Stimulated activated CD8-positive, alpha-beta memory T cell treated with anti-CD3 and anti-CD28 coated beads, Interleukin-7, amount 100 ng/mL, for 24 hours (primary cell): ENCODE measurements around the gene ARF3.

Experiments
- DNase-seq: peaks from one replicate; pipeline ENCODE4 v3.0.0-alpha.2; 2020; ENCODE audit warnings: low read depth

The ARF3 gene

DNA sequence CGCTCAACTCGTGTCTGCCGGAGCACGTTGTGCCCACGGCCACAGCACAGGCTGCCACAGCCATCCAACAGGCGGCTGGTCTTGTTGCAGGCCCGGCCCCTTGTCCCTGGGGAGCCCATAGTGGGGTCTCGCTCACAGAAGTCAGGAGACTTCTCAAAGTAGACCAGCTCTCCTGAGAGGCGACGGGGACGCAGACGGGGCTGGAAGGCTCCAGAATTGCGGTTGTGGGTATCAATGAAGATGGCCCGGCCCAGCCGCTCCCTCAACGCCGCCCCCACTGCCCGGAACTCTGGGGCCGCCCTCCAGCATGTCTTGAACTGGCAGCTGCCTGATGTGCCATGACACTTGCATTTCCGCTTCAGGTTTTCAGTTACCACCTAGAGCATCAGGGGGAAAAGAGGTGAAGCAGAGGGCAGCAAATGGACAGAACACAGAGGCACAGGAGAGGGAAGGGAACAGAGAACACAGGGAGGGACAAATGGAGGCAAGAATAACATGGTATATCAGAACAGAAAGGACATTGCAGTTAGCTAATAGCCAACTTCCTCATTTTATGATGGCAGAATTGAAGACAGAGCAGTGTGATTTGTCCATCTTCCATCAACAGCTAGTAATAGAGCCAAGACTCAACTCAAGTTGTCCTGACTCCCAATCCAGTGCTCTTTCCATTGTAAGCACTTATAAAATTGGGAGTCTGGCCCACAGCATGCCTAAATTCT, 9.0 kb upstream of the ARF3 start:
- DNase-seq: no peak

DNA sequence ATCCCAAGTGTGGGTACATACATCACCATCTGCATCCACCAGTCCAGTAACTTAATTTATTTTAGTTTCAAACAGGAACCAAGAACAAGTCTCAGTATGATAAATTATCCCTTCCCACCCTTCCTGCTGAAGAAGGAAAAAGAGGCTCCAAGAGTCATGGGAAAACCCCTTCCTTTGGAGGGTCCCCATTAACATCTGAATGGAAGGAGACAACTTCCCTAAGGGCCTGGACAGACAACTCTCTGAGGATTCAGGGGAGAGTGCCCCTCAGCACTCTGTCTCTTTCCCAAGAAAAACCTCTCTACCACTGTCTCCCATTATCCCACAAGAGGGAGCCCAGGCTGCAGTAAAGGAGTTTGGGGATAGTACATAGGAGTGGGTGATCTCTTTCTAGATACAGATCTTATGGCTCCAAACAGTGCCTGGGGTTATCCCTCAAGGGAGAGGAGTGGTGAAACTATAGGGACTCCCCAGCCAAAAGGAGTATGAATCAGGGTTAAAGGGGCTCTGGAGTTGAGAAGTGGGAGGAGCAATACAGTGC, 8.1 kb upstream of the ARF3 start:
- no peak for DNase-seq

DNA sequence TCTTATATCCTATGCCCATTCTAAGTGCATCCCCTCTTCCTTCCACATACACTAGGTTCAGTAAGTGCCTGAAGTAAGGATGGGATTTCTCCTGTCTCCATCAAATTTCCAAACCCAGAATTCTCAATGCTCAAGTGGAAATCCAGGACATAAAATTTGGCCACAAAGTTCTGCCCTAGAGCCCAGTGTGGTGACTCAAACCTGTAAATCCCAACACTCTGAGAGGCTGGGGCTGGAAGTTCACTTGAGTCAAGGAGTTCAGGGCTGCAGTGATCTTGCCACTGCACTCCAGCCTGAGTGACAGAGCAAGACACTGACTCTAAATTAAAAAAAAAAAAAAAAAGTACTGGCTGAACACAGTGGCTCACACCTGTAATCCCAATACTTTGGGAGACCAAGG, 4.5 kb upstream of the ARF3 start:
- no peak for DNase-seq

DNA sequence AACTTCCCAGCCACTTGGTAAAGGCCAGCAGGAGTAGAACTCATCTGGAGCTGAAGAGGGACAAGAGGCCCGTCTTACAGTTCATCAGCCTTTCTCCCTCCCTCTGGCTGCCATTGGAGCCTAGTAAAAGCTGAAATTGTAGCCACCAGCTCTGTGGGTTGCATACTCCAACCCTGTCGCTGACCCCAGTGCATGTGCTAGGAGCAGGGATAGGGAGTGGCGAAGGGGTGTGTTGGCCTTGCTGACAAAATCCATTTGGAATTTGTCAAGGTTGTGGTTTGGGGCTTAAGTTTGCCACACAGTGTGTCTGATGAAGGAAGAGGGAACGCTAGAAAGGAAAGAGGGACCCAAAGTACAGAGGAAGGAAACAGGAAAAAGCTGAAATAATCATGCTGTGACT, 4.0 kb upstream of the ARF3 start:
- no peak for DNase-seq

DNA sequence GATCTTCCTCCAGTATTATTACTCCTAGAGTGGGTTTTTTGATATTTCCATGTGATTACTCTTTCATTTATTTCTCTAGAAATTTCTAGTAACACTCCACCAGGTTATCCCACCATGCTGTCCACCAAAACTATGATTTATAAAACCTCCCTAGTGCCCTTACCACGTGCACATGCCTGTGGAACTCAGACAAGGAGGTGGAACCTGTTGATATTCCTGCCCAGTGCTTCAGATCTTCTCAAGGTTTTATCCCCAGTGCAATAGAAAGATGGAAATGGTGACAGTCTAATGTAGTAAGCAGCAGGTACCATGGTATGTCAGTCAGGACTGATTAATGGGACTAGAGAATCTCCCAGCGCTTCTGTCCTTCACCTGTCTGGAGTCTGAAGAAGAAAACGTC, 3.5 kb upstream of the ARF3 start:
- no peak for DNase-seq

DNA sequence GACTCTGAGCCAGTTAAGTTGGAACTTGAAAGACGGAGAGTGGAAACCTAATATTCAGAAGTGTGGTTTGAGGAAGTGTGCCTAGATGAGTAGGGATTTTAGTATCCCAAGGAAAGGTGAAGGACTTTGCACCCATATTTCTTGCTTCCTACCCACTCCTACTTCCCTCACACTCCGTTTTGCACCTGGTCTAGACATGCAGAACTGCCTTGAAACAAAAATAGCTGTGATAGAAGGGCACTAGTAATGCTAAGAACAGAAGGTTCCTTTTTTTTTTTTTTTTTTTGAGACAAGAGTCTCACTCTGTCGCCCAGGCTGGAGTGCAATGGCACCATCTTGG, 732 bp upstream of the ARF3 start:
- DNase-seq: no peak

DNA sequence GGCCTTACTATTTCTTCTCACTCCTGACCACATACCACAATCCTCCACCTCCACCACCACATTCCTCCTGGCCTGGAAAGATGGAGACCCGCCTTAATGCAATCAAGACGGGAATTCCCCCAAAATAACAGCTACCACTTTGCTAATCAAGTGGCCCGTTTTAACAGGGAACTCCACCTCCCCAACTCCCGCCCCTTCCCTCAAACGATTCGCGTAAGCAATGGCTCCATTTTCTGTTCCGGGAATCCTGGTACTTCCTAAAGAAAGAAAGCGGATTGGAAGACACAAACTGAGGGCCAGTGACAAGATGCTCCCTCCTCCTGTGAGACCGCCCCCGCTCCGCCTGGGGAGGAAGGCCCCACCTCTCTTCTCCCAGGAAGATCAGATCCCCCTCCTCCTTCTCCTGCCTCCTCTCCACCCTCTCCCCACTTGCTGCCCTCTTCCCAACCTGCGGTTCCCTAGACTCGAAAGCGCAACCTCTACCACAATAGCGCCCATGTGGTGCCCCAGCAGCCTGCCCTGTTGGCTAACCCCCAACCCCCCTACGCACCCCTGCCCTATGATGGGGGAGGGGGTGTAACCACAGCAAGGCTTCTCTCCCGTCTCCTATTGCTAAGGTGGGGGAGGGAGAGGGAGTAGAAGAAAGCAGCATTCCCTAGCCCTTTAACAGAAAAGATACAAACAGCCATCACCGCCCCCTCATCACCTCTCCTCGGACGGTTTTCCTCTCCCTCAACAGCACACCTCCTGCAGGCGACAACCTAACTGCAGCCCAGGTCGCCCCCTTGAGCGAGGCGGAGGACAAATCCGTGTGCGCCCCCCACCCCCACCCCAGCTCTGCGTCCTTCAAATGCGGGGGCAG, 777 bp downstream of the ARF3 start:
- no peak for DNase-seq

DNA sequence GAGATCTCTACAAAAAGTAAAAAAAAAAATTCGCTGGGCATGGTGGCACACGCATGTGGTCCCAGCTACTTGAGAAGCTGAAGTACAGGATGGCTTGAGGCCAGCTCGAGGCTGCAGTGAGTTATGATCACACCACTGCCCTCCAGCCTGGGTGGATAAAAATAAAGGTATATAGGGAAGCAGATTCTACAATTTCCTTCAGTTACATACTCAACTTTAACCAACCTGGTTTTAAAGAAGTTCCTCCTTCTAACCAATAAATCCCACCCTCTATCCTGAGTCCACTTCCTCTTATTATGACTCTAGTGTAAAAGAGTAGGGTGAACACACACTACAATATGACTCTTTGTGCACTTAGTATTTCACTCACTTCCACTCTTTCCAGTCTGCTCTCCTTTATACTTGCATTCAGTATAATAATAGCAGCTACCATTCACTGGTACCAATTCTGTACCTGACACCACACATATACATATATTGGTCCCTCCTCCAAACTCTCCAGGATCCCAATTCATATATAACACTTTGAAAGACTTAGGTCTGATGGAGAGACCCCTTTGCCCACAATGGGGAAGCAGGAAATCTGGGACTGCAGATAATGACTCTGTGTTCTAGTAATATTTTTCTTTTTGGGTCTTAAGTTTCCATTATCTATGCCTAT, 2.3 kb downstream of the ARF3 start:
- no peak for DNase-seq

DNA sequence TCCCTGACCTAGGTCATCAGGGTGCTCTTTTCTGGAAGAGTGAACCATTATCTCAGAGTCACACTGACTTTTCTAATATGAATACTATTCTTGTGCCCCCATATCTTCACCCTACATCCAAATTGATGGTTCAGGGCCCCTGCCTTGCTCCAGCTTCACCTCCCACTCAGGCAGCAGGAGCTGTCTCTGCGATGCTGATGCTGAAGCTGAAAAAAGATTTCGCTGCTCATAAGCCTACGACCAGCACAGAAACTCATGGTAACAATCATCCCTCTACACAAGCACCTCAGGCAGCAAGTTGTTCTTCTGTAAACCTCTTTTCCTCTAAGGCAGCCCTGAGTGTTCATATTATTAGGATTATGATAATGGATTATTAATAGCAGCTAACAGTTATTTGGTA, 3.2 kb downstream of the ARF3 start:
- no peak for DNase-seq

DNA sequence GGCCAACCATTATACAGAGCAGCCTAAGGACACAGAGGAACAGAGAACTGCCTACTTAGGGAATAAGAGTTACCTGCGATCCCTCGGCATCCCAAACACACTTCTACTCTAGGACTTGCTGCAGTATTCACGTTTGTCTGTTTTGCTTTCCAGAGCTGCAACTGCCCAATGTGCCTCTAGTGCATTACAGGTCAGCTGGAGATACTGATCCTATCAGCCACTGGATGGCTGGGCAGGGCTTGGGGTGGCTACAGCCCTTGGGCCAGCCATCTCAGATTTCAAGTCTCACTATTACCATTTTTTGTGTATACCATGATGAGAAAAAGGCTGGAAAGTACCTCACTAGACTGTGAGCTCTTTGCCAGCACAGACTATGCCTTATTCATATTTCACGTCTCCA, 4.6 kb downstream of the ARF3 start:
- no peak for DNase-seq

DNA sequence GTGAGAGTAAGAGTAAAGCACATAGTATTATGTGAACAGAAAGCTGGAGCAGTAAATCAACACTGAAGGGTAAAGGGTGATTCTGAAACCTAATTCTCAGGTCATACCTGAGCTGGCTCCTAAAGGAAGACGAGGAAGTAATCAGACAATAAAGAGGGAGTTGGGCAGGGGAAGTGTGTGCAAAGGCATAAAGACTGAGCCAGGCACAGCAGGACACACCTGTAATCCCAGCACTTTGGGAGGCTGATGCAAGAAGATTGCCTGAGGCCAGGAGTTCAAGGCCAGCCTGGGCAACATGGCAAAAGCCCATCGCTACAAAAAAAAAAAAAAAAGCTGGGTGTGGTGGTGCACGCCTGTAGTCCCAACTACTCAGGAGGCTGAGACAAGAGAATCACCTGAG, 9.6 kb downstream of the ARF3 start:
- no peak for DNase-seq

DNA sequence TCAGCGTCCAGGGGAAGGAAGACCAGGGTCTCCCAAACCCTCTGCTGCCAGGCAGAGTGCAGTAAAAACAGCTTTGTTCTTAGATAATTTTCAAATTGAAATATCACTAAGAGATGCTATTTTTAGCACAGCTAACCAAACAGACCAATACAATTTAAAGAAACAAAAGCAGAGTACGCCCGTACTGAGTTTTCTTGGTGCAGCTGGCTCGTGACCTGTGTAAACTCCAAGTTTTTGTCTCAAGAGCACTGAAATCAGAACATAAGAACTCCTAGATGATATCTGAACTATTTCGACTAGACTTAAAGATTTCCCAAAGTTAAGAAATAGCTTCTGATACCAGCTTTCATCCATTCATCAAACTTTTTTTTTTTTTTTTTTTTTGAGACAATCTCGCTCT, 10.3 kb downstream of the ARF3 start:
- DNase-seq: no peak

DNA sequence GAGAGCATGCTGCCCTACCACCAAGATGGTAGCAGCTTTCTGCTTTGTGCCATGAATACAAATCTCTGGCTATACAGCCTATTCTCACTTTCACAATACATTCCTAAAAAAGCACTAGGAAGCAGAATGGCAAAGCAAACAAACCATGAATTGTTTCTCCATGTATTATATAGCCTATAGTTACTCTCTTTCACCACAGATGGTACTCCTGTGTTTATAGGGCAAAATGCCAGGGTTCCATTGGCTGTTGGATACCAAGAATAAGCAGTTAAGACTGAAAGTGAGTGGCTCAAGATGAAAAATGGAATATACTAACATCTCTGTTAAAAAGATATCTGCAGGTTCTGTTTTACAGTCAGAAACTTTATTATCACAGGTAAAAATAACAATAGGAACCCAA, 11.1 kb downstream of the ARF3 start:
- DNase-seq: no peak

DNA sequence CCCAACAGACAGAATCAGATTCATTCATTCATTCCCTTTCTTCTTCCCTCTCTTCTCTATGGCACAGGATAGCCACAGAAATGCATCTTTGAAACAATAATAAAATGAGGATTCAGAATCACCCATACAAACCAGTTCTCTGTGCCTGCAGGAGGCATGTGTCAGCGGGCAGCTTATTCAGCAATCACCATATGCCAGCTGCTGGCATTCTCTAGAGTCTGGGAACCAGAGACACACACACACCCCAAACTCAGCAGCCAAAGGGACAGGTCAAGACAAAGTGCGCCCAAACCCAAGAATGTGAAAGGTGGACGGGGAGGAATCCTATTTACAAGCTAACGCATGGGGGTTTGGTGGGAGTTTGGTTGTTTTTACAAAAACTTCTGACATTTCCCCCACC, 14.1 kb downstream of the ARF3 start:
- DNase-seq: no peak

DNA sequence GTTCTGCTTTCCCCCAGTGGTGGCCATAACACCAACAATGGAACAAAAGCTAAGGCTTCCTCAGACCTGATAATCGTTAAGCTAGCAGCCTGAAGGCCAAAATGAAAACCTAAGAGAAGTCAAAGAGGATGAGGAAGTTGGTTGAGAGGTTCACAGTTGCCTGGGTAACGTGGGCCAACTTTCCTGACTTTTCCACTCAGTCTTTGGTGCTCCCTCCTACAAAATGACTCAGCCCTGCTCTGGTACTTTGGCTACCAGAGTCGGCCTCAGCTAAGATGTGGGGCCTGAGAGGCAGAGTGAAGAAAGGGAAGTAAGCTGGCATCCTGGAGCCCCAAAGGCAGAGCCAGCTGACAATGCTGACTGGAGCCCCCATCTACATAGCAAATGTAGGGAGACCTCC, 17.1 kb downstream of the ARF3 start:
- no peak for DNase-seq

DNA sequence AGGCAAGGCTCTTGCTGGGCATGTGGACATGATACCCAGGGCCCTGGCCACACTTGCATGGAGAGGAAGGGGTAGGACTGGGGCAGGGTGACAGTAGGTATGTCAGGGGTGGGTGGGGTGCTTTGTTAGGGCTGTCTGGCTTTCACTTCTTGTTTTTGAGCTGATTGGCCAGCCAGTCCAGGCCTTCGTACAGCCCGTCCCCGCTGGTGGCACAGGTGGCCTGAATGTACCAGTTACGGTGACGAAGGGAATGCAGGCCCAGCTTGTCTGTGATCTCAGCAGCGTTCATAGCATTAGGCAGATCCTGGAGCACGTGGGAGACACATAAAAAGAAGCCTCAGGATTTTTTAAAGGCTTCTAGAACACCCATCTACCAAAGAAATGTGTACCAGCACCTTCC, 18.5 kb downstream of the ARF3 start:
- DNase-seq: no peak

DNA sequence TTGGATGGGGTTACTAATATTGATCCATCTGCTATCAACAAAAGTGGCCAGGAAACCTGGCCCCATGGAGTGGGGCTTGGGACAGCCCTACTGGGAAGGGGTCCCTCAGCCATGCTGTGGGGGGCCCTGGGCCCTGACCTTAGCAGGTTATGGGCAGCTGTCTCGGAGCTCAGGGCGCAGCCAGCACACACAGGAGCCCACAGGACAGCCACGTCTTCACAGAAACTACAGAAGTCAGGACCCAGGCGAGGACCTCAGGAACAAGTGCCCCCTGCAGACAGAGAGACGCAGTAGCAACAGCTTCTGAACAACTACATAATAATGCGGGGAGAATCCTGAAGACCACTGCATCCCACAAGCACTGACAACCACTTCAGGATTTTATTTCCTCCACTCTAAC, 20.1 kb downstream of the ARF3 start:
- no peak for DNase-seq

DNA sequence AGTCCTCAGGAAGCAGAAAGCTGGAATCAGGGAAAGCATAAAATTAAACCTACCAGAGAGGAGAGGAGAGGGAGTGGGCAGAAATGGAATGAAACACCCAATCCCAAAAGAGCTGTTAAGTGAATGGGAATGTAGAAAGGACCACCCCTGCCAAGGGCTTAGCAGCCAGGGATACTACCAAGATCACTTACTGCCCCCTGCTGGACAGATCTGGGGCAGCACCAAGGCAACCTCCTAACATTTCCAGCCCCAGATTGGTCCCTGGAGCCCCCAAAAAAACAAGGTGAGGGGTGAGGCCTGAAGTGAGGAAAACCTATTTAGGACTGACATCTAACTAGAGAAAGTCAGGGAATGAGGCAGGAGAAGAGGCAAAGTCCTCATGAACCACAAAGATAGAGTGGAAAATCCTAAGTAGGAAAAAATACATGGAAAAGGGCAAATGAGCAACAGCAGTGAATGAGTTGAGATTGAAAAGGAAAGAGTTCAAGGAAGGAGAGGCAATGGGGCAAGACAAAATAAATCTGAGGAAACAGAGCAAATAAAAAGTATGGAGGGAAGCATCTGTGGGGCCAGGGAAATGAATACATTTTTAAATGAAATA, 20.8 kb downstream of the ARF3 start:
- peak; percentile 77 for DNase-seq

DNA sequence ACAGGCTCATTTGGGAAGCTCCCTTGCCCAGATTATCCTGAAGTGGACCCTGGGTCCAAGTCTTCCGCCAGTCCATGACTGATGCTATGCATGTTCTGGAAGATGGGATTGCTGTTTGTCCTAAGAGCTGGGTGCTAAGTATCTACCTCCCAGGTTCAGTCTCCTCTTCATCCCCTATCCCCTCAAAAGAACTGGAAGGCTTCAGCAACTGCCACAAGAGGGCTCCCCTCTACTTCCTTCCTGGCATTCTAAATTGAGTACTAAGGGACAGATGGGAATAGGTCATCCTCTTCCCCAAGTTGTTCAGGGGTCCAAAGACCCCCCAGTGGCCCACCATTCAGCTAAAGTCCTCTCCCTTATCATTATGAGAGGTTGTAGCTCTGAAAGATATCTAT, 23.0 kb downstream of the ARF3 start:
- DNase-seq: no peak

DNA sequence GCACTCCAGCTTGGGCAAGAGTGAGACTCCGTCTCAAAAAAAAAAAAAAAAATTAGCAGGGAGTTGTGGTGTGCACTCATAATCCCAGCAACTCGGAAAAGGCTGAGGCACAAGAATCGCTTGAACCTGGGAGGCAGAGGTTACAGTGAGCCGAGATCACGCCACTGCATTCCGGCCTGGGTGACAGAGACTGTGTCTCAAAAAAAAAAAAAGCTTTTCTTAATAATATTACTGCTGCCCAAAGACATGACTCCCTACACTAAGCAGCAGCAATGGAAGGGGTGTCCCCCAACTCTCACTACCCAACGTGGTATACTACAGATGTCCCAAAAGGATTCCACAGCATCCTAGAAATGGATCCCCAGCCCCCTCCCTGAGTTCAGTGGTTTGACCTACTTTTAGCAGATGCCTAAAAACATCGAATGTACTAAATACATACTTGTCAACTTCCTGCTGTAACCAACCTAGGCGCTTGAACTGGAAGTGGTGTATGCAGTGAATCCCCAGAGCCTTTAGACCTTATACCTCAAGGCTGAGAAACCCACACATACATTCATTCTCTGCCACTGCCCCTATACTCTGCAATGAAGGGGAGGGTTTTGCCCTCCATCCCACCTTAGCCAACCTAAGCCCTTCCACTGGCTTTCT, 23.5 kb downstream of the ARF3 start:
- no peak for DNase-seq

DNA sequence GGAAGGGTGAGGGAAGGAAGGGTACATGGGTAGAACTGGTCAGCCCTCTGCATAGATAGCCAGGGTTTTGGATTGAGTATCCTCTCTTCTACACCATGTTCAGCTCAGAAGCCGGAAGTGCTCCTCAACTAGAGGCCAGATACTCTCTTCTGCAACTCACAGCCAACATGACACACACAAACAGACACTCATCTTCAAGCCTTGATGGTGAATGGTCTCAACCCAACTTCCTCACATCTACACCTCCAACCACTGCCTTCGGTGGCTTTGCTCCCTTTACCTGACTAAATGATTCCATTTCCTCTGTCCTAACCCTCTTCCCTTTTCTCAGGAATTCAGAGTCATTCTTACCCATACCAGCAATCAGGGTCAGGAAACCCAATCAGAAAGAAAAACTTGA, 24.4 kb downstream of the ARF3 start:
- DNase-seq: no peak

DNA sequence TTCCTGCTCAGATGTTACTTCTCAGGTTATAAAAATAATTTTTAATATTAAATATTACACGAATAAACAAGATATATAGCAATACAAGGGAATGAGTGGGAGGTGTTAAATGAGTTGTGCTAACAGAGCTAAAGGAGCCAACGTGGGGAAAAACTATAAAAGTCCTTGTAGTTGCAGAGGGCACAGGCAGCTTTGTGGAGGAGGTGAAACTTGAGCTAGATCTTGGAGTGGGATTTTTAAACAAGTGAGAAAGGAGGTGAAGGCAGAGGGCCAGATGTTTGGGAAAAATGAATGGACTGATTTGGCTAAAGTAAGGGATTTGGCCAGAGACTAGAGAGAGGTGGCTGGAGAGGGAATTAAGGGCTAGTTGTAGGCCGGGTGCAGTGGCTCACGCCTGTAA, 26.8 kb downstream of the ARF3 start:
- no peak for DNase-seq
